Kidney glomerular epithelial cell (primary cell): Measurements from ENCODE around the gene UTP18.
"Not testable (repeated sequence)": the region's sequence is repeated elsewhere in the genome, so short reads cannot be mapped to it uniquely, and the experiment has no call there.

Experiments
- DNase-seq: peaks from one replicate; lab custom pipeline; 2025; lab: John Stamatoyannopoulos, UW

Gene UTP18

GRCh38 chr17:51260237-51261023 is at the start of gene UTP18:
UTP18 (plus strand) TSS chr17:51260546; CDS start chr17:51260585, 39 bp downstream.
- DNase-seq = peak; percentile 93

- DNase-seq = no peak
These were observed 45.4 kb upstream of the UTP18 start for GRCh38 chr17:51214920-51215319.

DNA sequence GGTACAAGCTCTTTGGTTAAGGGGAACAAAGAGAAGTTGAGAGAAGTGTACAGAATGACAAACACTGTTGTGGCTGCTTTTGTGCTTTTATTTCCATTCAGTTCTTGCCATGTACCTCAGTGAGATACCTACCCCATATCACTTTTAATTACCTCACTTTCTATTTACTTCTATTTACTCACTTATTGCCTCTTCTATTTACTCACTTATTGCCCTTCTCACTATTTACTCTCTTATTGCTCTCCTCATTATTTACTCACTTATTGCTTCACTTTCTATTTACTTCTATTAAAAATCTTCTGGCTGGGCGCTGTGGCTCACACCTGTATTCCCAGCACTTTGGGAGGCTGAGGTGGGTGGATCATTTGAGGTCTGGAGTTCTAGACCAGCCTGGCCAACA is 42.4 kb upstream of the UTP18 start:
- DNase-seq = no peak

DNA sequence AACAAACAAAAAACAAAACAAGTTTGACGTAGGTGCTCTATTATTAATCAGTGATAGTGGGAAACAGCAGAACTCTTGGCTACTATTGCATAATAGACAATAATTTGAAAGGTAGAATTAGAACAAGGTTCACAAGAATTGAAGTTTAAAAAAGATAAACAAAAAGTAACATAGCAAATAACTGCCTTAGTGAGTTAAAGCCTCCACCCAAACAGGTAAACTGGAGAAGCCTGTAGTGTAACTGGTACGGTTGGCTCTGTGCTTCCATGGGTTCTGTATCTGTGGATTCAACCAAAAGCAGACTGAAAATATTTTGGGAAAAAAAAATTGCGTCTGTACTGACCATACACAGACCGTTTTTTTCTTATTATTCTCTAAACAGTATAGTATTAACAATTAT is 39.0 kb upstream of the UTP18 start:
- no peak for DNase-seq

GRCh38 chr17:51224402-51225262 is 35.7 kb upstream of the UTP18 start:
- no peak for DNase-seq

DNA sequence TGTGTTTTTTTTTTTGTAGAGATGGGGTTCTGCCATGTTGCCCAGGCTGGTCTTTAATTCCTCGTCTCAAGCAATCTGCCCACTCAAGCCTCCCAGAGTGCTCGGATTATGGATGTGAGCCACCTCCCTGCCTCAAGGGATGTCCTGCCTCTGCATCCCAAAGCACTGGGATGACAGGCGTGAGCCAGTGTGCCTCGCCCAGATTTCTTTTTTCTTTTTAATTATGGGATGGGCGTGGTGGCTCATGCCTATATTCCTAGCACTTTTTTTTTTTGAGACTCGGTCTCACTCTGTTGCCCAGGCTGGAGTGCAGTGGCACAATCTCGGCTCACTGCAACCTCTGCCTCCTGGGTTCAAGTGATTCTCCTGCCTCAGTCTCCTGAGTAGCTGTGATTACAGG is 34.8 kb upstream of the UTP18 start:
- not testable (repeated sequence) for DNase-seq

GRCh38 chr17:51228161-51228560 is 32.2 kb upstream of the UTP18 start:
- DNase-seq = no peak

GRCh38 chr17:51229889-51230288 is 30.5 kb upstream of the UTP18 start:
- DNase-seq = no peak

DNA sequence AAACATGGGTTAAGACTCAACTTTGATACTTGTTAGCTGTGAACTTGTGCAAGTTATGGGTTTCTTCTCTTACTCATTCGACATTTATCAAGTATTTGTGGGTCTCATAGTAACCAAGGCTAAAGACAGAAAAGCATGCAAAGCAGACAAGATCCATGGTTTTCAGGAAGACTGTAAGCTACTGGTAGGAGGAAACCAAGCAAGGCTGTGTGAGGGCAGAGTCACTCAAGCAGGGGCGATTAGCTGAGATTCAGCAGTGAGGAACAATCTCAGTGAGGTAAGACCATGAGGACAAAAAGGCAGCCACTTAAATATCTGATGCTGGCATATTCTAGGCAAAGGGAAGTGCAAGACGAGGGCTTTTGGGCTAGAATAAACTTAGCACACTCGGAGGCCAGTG is 30.0 kb upstream of the UTP18 start:
- DNase-seq = no peak

GRCh38 chr17:51231999-51232398 is 28.3 kb upstream of the UTP18 start:
- no peak for DNase-seq

DNA sequence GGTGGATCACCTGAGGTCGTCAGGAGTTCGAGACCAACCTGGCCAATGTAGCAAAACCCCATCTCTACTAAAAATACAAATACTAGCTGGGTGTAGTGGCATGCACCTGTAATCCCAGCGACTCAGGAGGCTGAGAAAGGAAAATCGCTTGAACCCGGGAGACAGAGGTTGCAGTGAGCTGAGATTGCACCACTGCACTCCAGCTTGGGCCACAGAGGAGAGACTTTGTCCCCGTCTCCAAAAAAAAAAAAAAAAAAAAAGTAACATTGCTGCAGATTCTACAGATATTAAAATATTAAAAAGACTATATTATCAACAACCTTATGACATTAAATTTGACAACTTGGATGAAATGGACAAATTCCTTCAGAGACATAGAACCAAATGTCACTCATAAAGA is 26.2 kb upstream of the UTP18 start:
- DNase-seq = no peak

- no peak for DNase-seq
These were observed 22.0 kb upstream of the UTP18 start for GRCh38 chr17:51238255-51238887.

DNA sequence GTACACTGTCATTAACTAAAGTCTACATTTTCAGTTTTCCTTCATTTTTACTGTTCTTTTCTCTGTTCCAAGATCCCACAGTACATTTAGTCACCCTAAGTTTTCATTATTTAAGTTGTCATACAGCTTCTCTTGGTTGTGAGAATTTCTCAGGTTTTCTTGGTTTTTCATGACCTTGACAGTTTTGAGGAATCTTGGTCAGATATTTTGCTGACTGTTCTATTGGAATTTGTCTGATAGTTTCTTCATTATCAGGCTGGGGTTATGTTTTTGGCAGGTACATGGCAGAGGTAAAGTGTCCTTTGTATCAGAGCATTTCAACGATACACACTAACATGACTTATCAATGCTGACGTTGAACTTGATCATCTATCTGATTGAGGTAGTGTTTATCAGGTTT is 20.1 kb upstream of the UTP18 start:
- no peak for DNase-seq

- no peak for DNase-seq
These were observed 16.3 kb upstream of the UTP18 start for GRCh38 chr17:51244041-51244440.

GRCh38 chr17:51245535-51245934 is 14.8 kb upstream of the UTP18 start:
- DNase-seq = no peak

GRCh38 chr17:51250314-51250840 is 10.0 kb upstream of the UTP18 start:
- DNase-seq = no peak

GRCh38 chr17:51251010-51251409 is 9.3 kb upstream of the UTP18 start:
- no peak for DNase-seq

DNA sequence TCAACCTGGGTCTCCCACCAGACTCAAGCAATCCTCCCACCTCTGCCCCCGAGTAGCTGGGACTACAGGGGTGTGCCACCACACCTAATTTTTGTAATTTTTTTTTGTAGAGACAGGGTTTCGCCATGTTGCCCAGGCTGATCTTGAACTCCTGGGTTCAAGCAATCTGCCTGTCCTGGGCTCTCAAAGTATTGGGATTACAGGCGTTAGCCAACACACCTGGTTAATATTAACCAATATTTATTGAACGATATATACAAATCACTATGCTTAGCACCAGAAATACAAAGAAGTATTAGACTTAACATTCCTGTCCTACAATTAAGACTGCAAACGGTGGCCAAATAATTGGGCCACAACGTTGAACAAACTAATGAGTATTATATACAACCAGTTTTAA is 4.7 kb upstream of the UTP18 start:
- DNase-seq = no peak

DNA sequence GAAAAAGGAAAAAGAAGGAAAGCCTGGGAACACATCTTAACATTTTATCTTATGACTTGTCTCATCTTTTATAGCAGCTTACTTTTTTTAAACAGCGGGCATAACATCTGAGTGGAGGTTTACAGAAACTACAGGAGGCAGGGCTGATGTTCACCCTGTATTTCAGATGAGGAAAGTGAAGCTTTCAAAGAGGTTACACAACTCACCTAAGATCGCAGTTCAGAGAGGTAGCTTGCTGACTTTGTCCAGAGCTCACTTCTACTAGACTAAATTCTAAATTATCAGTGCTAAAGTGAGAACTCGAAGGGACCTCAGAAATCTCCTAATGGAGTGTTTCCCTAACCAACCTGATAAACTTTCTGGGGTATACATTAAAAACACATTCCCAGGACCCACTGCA is 4.2 kb upstream of the UTP18 start:
- DNase-seq = no peak

- no peak for DNase-seq
These were observed 2.9 kb upstream of the UTP18 start for GRCh38 chr17:51257150-51258081.
